HG03442 (cell line): ENCODE data around the gene TBL1XR1.
"Not testable (repeated sequence)": the region's sequence is repeated elsewhere in the genome, so short reads cannot be mapped to it uniquely, and the experiment has no call there.

ENCODE experiments used
- ATAC-seq: cut with Tn5 transposase; IDR thresholded peaks from one replicate; pipeline ENCODE4 v1.9.1; 2021; ENCODE audit warnings: mild to moderate bottlenecking, moderate library complexity; ENCODE audit not compliant: unreplicated experiment

Gene TBL1XR1

DNA sequence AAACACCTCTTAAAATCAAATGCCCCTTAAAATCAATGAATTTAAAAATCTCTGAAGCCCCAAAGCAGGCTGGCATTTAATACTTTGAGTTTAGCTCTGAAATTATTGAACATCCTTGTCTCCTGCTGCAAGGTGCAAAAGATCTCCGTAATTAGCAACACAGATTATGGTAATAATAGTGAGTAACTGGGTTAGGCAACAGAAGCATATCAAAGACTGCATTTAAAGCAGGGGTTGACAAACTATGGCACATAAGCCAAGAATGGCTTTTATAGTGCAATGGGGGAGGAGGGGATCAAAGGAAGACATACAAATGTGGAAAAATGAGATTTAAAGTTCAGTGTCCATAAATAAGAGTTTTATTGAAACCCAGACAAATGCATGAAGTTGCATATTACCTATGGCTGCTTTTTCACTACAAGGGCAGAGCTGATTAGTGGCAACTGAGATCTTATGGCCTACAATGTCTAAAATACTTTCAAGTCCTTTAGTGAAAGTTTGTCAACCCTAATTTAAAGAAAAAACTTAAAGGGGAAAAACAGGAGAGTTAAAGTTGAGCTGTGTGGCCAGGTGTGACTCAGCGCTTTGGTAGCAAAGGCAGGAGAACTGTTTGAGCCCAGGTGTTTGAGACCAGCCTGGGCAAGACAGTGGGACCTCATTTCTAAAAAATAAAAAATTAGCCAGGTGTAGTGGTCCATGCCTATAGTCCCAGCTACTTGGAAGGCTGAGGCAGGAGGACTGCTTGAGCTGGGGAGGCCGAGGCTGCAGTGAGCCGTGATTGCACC is 157.6 kb downstream of the TBL1XR1 start:
- ATAC-seq, result no peak

DNA sequence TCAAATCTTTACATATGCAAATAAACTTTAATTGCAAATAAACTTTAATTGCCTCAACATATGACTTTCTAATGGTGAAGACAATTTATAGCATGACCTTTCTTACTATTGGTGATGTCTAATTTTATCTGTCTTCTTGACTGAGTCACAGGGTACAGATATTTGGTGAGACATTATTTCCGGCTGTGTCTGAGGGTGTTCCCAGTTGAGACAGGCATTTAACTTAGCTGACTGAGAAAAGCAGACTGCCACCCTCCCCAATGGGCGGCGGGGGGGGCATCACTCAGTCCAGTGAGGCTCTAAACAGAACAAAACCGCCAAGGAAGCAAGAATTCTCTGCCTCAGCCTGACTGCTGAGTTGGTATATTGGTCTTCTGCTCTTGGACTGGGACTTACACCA is 160.0 kb downstream of the TBL1XR1 start:
- no peak for ATAC-seq

DNA sequence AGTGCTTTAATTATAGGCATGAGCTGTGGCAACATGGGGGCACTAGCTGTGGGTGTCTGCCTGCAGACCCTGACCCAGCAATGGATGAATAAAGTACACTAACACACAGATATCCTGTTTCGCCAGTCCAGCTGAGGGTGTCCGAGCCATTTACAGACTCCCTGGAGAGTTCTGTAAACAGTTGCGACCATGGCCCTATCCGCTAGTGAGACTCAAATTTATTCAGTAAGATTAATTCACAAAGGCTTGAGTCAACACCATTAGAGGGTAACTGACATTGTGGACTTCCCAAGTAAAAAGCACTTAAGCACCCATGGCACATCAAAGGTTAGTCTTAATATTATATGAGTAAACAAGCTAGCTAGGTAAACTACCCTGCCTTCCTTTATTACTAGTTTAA is 161.6 kb downstream of the TBL1XR1 start:
- no peak for ATAC-seq

DNA sequence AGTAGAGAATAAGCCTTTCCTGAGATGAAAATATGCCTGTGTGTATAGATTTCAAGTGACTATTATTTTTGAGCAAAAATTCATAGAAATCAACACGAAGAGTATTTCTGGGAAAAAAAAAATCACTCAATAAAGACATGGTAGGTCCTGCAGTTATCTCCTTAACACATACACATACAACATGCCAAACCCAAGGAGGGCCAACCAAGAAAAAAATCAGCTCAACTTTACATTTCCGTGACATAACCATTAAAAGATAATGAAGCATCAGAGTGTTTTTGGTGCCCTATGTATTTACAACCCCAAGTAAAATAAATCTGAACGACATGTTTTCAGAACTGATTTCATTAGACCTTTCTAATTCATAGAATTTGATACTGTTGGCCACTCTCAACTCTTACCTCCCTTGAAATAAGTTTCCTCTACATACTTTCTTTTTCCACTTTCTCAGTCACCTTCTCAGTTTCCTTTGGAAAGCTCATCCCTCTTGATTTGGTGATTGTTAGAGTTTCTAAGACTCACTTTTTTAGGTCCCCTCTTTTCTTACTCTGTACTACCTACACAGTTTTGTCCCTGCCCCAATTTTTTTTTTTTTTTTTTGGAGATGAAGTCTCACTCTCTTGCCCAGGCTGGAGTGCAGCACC is 162.3 kb downstream of the TBL1XR1 start:
- ATAC-seq, result no peak

DNA sequence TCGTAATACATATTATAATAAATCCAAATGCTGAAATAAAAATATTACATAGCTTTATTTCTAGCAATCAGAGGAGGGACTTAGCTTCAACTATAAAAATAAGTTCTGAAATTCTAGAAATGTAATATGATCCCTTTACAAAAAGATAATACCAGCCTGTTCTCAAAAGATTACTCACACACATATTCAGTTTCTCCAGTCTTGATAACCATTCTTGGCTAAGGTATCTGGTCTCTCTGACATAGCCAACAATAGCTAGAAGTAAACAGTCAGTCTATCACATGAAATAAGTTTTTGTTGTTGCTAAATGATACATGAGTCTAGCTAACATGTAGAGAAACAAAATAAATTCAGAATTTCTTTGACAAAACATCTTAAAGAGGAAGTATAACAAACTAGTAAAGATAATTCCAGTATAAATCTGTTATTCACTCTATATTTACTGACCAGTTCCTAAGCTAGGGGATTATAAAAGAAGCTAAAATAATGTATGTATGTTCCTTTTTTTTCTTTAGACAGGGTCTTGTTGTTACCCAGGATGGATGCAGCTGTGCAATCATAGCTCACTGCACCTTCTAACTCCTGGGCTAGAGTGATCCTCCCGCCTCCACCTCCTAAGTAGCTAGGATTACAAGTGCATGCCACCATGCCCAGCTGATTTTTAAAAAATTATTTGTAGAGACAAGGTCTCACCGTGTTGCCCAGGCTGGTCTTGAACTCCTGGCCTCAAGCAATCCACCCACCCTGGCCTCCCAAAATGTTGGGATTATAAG is 170.6 kb downstream of the TBL1XR1 start:
- no peak for ATAC-seq

DNA sequence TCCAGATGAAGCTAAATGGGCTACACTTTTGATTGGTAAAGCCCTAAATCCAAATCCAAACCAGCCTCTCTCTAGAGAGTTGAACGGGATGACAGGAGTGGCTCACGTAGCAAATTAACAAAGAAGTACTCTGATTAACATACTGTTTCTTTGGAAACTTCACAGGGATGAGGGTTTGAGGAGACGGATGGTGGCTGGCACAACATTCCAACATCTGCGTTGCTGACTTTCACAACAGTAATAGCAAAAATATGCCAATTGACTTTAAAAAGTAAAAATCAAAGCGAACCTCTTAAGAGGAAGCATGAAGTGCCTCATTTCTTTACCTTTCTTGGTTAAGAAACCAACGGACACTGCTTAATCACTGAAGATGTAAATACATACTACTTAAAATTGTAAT is 181.4 kb downstream of the TBL1XR1 start:
- ATAC-seq, result no peak

DNA sequence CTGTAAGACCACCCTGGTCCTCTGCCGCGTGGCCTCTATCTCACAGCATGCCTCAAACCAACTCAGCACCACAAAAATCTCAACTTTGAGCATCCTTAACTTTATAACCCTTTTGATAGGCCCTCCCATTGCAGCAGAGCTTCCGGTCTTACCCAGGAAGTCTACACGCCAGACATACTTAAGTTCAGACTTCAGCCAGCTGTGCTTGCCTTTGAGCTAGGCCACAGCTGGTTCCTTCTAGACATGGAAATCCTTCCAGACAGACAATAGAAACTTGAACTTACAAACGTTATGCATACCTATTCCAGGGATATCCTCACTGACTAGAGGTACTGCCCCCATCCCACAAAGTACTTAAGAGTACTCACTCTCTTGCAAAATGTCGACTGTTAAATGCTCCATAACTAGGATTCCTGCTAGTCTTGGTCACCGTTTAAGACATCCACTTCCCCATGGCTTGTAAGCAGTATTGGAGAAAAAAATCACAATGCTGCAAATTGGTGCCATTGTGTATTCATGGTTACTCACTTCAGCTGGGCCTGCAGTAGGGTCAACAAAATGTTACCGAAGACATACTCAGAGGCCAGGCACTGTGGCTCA is 183.5 kb downstream of the TBL1XR1 start:
- ATAC-seq, result no peak

DNA sequence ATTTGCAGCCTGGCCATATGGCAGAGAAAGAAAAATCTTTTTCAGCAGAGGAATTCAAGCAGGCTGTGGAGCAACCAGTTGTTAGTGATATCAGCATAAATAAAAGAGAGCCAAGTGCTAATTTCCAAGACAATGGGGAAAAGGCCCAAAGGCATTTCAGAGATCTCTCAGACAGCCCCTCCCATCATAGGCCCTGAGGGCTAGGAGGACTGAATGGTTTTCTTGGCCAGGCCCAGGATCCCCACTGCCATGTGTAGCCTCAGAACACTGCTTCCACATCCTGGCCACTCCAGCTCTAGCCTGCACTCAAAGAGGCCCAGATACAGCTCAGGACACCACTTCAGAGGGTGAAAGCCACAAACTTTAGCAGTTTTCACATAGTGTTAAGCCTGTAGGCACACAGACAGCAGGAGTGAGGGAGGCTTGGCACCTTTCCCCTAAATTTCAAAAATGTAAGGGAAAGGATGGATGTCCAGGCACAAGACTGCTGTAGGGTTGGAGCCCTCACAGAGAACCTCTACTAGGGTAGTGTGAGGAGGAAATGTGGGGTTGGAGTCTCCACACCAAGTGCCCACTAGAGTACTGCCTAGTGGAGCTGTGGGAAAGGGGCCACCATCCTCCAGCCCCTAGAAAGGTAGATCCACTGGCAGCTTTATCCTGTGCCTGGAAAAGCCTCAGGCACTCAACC is 191.4 kb downstream of the TBL1XR1 start:
- no peak for ATAC-seq

DNA sequence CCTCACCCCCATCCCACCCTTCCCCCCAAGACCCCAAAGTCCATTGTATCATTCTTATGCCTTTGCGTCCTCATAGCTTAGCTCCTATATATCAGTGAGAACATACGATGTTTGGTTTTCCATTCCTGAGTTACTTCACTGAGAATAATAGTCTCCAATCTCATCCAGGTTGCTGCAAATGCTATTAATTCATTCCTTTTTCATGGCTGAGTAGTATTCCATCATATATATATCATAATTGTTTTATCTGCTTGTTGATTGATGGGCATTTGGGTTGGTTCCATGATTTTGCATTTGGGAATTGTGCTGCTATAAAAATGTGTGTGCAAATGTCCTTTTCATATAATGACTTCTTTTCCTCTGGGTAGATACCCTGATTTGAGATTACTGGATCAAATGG is 197.1 kb downstream of the TBL1XR1 start:
- ATAC-seq, result not testable (repeated sequence)

DNA sequence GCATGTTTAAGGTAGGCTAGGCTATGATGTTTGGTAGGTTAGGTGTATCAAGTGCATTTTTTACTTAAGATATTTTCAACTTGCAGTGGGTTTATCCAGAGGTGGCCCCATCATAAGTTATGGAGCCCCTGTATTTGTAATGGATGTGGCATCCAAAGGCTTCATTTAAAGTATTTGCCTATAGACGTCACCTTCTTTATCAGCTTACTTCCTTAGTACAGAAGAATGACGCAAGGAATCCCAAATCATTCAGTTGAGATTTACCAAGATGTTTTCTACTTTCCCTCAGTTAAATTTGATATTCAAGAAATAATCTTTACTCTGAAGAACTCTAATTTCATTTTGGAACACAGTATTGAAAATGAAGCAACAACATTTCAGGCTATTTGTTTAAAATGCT is 201.3 kb downstream of the TBL1XR1 start:
- ATAC-seq, result no peak

DNA sequence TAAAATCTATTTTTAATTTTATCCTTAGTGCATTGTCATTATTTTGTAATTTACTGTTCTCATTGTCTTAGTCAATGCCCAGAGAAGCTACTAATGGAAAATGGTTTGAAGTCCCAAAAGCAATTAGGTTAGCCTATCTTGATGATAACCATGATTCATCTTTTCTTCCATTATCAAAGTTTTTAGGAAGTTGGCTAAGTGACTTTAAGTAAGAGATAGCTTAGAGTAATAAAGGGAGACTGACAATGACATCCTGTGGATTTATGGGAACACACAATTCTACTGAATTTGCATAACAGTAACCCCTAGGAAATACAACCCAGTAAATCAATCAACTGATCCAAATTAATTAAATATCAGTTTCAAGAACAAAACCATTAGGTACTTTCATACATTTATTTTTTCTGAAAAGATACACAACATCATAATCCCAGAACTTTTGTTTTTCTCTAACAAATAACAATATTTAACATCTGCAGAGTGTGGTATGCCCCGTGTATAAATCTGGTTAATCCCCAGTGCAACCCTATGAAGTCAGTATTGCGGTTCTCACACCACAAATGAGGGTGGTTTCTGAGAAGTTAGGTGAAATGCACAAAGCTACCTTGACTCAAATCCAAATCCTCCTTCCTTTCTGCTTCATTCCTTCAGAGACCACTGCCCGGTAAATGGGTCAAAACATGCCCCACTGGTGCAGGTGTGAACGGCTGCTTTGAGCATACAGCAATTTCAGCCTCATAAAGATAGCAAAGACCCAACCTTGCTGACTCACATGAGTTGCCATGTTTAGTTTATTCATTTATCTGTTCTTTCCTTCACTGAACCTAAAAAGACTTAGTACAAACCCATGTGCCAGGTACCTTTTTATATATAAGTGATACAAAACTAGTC is 202.1 kb downstream of the TBL1XR1 start:
- ATAC-seq, result no peak

DNA sequence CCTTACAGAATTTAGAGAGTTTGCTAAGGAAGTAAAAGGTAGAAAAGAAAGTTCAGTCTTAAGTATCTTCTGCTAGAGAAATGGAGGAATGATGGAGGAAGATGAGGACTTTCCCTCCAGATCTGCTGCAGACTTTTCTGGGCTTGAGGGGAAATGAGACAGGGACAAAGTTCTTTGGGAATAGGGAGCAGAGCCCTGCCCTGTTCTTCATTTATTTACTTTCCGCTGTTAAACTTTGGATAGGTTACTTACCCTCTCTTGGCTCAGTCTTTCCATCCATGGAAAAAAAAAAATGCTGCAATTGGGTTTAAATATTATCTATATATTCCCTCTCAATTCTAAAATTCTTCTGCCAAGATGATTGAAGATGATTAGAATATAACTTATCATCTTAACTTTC is 202.9 kb downstream of the TBL1XR1 start:
- no peak for ATAC-seq

DNA sequence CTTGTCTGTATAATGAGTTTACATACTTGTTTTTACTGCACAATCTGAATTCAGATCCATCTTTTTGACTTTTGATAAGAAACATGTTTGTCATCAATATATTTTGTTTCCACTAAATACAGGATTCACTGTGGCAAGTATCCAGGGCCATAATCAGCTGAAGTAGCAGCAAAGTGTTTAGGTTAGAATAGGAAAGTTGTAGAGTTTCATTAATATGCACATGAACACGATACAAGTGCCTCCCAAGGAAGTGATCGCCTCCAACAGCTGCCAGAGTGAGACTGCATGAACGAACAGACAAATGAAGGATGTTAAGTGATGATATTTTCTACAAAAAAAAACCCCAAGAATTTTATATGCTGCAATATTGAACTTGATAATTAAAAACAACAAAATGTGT is 204.3 kb downstream of the TBL1XR1 start:
- no peak for ATAC-seq

DNA sequence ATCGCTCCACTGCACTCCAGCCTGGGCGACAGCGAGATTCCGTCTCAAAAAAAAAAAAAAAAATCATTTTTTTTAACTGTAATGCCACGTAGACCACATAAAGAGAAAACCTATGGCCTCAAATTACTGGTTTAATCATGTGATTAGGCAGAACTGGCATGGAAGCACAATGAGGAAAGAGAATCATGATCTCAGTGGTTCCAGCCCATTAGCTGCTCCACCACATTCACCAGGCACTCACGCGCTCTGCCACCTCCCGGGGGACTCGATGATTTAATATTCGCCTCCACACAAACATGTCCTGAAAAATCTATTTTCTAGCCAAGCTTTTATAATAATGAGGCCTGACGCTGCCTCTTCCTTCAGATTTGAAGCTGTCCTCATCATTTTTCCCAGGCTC is 204.7 kb downstream of the TBL1XR1 start:
- ATAC-seq, result no peak

DNA sequence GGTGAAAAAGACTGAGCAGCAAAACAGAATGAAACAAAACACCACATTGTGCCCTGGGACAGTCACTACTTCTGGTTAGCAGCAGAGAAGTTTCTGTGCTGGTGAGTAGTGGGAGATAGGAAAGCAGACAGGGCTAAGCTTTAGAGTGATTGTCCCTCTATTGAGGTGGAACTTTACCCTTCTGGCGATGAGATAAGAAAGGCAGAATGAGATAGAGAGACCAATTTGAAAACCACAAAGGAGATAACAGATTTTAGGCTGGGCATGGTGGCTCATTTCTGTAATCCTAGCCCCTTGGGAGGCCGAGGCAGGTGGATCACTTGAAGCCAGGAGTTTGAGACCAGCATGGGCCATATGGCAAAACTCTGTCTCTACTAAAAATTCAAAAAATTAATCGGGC is 208.5 kb downstream of the TBL1XR1 start:
- no peak for ATAC-seq

DNA sequence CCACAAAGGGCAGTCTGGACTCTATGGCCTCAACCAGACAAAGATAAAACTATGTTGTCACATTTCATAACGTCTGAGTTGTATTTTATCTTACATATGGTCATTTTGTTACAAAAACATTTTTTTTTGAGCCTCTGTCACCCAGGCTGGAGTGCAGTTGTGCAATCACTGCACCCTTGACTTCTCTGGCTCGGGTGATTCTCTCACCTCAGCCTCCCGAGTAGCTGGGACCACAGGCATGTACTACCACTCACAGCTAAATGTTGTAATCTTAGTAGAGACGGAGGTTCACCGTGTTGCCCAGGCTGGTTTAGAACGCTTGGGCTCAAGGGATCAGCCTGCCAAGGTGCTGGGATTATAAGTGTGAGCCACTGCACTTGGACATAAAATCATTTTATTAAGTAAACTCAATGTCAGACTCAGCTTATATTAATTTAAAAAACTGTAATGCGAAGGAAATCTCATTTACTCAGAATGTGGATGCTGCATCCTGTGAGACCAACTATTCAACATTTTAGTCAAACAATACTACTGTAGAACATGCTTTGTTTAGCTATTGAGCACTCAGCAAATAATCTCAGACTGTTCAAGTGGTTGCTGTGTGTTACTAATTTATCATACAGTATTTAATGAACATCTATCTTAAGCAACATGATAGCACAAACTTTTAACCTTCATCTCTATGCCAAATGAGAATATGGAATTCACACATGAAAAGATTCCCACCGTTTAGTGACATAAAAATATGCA is 209.2 kb downstream of the TBL1XR1 start:
- no peak for ATAC-seq

DNA sequence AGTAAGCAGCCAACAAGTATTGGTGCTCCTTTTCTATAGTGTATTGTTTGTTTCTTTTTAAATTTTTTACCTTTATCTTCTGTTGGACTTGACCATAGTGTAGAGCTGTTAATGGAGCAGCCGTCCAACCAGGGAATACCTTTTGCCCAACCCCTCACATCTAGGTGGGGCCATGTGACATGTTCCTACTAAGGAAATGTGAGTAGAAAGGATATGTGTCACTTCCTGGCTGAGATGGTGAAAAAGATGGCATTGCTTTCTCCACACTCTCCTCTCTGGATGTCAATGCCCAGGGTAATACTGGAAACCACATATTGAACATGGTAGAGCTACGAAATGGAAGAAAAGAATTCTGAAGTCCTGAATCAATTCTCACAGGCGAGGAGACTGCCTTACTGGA is 218.8 kb downstream of the TBL1XR1 start:
- ATAC-seq, result no peak

DNA sequence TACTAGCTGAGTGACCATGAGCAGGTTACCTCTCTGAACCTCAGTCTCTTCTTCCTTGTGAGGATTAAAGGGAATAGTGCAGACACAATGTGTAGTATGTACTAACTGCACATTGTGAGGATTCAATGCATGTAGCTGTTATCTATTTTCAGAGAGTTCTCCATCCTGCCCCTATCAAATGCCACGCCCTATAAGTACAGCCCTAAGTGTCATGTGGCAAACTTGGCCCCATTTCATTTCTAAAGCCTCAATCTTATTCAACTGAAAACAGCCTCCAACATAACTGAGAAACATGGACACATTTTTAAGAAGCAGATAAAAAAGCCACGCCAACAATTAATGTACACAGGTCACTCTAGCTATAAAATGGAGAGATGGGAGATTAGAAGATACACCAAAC is 220.0 kb downstream of the TBL1XR1 start:
- ATAC-seq, result no peak

DNA sequence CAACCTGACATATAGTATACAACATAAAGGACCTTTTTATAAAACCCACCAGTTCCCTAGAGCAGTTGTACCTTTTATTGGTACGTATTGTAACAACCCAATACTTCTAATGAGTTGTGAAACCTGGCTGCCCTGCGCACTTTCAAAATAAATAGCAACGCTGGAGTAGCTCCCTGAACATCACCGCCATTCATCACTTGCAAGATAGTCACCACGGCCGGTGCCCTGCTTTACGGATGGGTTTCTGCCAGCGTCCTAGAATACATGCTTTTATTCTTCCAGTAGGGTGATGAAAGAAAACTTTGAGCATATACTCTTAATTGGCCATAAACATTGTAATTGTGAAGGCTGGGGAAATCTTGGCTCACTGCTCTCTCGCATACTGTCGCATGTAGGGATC is 220.7 kb downstream of the TBL1XR1 start:
- no peak for ATAC-seq
